ENCODE data around the gene GNAQ. TPM values are rescaled to one million over a fixed set of nuclear protein-coding genes. Genes with fewer than 3 reads are reported as not detected.
A peak's percentile ranks its signal among the peaks of the same experiment; 100 is the strongest.
"Not testable (repeated sequence)": the region's sequence is repeated elsewhere in the genome, so short reads cannot be mapped to it uniquely, and the experiment has no call there.

The GNAQ gene
- total RNA-seq, 2 donors from 2014 or later: 22.3 to 22.7 TPM

DNA sequence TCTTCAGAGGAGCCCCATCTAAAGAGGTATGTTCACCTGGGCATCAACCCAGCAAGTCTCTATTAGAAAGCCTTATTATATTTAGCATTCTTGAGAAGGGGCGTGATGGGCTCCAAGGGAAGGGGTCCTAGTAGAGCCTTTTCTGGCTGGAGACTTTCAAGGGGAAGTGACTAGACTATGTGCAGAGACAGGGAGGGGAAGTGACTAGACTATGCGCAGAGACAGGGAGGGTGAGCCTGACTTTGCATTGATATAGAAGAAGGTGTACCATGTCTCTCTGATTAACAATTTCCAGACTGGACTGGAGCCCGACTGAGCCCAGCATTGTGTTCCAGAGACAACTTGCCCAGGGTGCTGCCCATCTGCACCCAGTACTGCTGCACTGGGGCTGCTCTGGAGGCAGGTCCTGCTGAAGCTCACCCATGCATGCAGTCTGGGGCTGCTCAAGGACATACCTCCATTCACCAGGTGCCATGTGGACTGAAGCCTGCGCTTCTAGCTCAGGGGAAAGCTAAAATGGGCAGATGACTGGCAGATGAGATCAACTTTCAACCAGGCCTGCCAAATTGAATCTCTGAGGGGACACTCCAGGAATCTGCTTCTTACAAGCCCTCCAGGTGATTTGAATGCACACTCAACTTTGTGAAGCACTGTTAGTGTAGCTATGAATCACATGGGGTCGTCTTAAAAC lies 300.5 kb downstream of the GNAQ start:
- no peaks in the 10 kb centered on the region for H3K27me3 Mint-ChIP-seq (ENCODE audit: low read depth)
- no peak overlapping the region for H3K27ac Mint-ChIP-seq
- DNase-seq: no peak
- H3K9me3 Mint-ChIP-seq: peaks cover 0 to 5% of the 10 kb centered on the region in 2 donors
- H3K4me3 Mint-ChIP-seq: no peak overlapping the region
- ATAC-seq (replicated peaks in 1 of 2): no peak
- peaks cover 72% of the 10 kb centered on the region for H3K4me1 Mint-ChIP-seq (ENCODE audit: low read depth)
- peaks cover 5 to 15% of the 10 kb centered on the region in 2 donors for H3K36me3 Mint-ChIP-seq (ENCODE audit: insufficient read depth in 2 of 2)

DNA sequence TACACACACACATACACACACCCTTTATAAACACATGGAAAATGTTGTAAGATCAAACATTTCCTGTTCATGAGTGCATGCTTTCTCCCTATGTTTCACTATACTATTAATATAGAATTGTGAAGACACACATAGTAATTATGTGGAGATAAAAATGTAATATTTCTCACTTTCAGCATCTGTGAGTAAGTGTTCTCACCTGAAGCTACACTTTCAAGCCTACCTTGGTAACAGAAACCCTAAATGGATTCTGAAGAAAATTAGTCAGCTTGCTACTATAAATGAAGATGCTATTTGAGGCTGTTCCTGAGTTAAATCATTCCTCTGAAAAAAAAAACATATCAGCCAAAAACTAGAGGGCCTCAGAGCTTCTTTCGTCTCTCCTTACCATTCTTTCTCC lies 302.4 kb downstream of the GNAQ start:
- Mint-ChIP-seq H3K4me3 (peak overlapping the region; percentile 14 to 58), H3K4me1 (ENCODE audit: low read depth) (peaks cover 89% of the 10 kb centered on the region), H3K27me3 (ENCODE audit: low read depth) (no peaks in the 10 kb centered on the region), H3K27ac (peak overlapping the region; percentile 75), H3K36me3 (ENCODE audit: insufficient read depth in 2 of 2) (peaks cover 5 to 15% of the 10 kb centered on the region in 2 donors), H3K9me3 (peaks cover 0 to 4% of the 10 kb centered on the region in 2 donors)
- ATAC-seq (replicated peaks in 1 of 2): peak; percentile 44 to 46
- no peak for DNase-seq

DNA sequence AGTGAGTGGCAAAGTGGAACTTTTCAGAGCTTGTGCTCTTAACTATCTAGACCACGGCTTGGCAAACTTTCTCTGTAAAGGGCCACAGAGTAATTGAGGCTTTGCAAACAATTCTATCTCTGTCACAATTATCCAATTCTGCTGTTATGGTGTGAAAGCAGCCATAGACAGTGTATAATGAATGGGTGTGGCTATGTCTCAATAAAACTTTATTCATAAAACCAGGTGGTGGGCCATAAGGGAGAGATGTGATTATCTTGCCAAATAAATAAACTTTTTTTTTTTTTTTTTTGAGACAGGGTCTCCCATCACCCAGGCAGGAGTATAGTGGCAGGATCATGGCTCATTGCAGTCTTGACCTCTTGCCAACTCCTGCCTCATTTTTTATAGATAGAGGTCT lies 304.8 kb downstream of the GNAQ start:
- no peaks in the 10 kb centered on the region for H3K27me3 Mint-ChIP-seq (ENCODE audit: low read depth)
- H3K4me1 Mint-ChIP-seq (ENCODE audit: low read depth): peaks cover 77% of the 10 kb centered on the region
- ATAC-seq (replicated peaks in 1 of 2): no peak
- H3K36me3 Mint-ChIP-seq (ENCODE audit: insufficient read depth in 2 of 2): peaks cover 5 to 18% of the 10 kb centered on the region in 2 donors
- no peak for DNase-seq
- H3K9me3 Mint-ChIP-seq: no peaks in the 10 kb centered on the region
- peak overlapping the region; percentile 93 for H3K27ac Mint-ChIP-seq
- H3K4me3 Mint-ChIP-seq: peak overlapping the region; percentile 39 to 52

DNA sequence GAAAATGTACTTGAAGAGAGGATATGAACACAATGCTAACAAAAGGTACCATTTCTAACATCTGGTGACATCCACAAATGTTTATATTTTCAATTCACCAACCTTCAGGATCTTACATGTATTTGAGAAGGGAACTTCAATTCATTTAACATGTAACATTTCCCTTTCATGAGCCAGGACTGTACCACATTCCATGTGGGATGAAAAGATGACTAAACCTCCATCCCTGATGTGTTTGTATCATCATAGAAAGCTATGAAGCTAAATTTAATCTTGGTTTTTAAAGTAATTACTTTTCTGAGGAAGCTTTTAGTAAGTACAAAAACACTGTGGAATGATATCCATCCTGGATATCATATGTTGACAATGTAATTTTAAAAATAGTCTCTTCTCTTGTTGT lies 305.3 kb downstream of the GNAQ start:
- Mint-ChIP-seq H3K27ac (peak overlapping the region; percentile 93), H3K27me3 (ENCODE audit: low read depth) (no peaks in the 10 kb centered on the region), H3K4me3 (peak overlapping the region; percentile 52 to 64), H3K4me1 (ENCODE audit: low read depth) (peaks cover 72% of the 10 kb centered on the region), H3K9me3 (no peaks in the 10 kb centered on the region), H3K36me3 (ENCODE audit: insufficient read depth in 2 of 2) (peaks cover 5 to 18% of the 10 kb centered on the region in 2 donors)
- DNase-seq (no peak), ATAC-seq (replicated peaks in 1 of 2) (no peak)

DNA sequence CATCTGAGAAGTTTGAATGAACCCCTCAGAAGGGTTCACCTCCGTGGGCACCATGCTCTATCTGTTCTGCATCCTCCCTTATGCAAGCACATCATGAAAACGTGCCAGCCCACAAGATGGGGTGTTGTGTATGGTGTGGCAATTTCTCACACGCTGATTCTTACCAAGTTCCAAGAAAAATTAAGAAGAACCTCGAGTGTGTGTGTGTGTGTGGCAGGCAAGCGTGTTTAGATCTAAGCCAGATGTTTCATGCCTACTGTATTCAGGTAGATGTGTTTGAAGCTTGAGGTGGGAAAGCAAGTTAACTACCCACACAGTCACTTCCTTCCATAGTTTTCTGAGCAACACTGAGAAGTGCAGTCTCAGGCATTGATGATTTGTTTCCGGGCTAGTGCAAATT lies 305.8 kb downstream of the GNAQ start:
- H3K27ac Mint-ChIP-seq: peak overlapping the region; percentile 47
- no peaks in the 10 kb centered on the region for H3K9me3 Mint-ChIP-seq
- peak; percentile 78 to 83 for ATAC-seq (replicated peaks in 1 of 2)
- H3K4me1 Mint-ChIP-seq (ENCODE audit: low read depth): peaks cover 71% of the 10 kb centered on the region
- H3K27me3 Mint-ChIP-seq (ENCODE audit: low read depth): no peaks in the 10 kb centered on the region
- peak overlapping the region; percentile 52 to 64 for H3K4me3 Mint-ChIP-seq
- H3K36me3 Mint-ChIP-seq (ENCODE audit: insufficient read depth in 2 of 2): peaks cover 5 to 18% of the 10 kb centered on the region in 2 donors
- peak; percentile 18 to 42 for DNase-seq

DNA sequence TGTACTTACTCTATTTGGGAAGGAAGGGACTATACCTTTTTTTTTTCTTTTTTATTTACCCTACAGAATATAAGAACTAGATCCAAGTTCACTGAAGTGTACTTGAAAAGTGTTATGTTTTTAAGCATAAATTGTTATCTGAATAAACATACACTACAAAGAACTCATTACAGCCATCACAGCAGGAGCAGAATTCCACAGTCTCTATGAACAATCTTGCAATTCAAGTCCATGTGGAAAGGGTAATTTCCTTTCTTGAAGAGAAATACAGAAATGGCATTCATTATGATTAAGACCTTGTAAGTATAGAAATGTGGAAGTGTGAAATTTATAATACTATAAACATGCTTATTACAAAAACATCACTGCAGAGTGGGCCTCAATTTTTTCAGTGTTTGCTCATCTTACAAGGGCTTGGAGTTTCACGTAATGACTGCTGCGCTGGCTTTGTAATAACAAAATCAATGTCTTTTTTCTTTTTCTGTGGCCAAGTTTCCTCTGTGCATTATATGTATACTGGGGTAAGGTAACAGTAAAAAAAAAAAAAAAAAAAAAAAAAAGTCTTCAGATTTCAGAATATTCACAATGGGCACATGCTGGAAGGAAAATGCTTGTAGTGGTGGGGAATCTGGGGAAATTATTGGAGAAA lies 306.4 kb downstream of the GNAQ start:
- Mint-ChIP-seq H3K4me3 (peak overlapping the region; percentile 52 to 64), H3K27me3 (ENCODE audit: low read depth) (no peaks in the 10 kb centered on the region), H3K36me3 (ENCODE audit: insufficient read depth in 2 of 2) (peaks cover 5 to 21% of the 10 kb centered on the region in 2 donors), H3K4me1 (ENCODE audit: low read depth) (peaks cover 72% of the 10 kb centered on the region), H3K27ac (peak overlapping the region; percentile 47), H3K9me3 (no peaks in the 10 kb centered on the region)
- peak in 1 of 2 donors; percentile 13 for DNase-seq
- ATAC-seq (replicated peaks in 1 of 2): peak; percentile 51 to 61

DNA sequence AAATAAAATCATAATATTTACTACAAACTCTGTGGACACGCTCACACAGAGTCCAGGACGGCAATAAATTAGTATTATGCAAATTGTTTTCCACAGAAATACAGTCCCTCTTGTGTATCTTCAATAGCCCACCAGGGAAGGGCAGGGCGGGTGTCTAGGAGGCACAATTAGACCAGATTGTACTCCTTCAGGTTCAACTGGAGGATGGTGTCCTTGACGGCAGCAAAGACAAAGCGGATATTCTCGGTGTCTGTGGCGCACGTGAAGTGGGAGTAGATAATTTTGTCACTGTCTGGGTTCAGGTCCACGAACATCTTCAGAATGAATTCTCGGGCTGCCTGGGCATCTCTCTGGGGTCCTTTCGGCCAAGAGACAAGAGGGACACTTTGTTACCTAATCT lies 310.5 kb downstream of the GNAQ start:
- H3K27me3 Mint-ChIP-seq (ENCODE audit: low read depth); DNase-seq; H3K27ac Mint-ChIP-seq; H3K9me3 Mint-ChIP-seq; ATAC-seq (replicated peaks in 1 of 2); H3K4me3 Mint-ChIP-seq: not testable (repeated sequence)
- Mint-ChIP-seq H3K4me1 (ENCODE audit: low read depth) (peaks cover 71% of the 10 kb centered on the region), H3K36me3 (ENCODE audit: insufficient read depth in 2 of 2) (peaks cover 0 to 11% of the 10 kb centered on the region in 2 donors)

DNA sequence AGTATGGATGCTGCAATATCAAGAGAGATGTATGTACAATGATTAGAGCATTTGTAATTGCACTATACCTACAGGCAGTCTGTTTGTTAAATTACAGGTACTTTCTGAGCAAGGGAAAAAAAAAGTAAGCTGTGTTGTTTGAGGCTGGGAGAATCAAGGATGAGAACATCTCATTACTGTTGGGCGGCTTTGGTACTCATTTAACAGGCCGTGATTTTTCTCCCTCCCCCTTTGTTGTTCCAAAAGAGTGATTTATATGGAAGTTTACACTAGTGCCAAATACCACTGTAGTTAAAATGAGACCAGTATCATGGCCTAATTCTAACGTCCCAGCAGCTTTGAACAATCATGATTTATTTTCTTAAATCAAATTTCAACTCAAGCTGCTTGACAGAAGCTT lies 312.3 kb downstream of the GNAQ start:
- peak overlapping the region; percentile 65 for H3K27ac Mint-ChIP-seq
- DNase-seq: no peak
- no peak for ATAC-seq (replicated peaks in 1 of 2)
- H3K36me3 Mint-ChIP-seq (ENCODE audit: insufficient read depth in 2 of 2): peaks cover 0 to 11% of the 10 kb centered on the region in 2 donors
- no peak overlapping the region for H3K4me3 Mint-ChIP-seq
- H3K4me1 Mint-ChIP-seq (ENCODE audit: low read depth): peaks cover 52% of the 10 kb centered on the region
- H3K9me3 Mint-ChIP-seq: no peaks in the 10 kb centered on the region
- H3K27me3 Mint-ChIP-seq (ENCODE audit: low read depth): no peaks in the 10 kb centered on the region

DNA sequence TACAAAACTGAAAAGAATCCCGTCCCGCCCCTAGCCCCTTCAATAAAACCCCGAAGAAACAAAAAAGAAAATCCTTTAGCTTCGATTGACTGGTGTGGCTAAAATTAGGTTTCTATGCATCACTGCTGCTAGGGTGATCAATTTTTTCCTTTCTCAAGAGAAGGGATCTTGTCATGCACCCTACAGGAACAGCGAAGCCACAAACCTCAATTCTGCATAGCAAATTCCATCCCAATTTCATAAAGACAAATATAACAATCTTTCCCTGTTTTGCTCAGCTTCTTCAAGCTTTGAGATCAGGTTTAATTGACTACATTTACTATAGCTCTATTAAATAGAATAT lies 313.3 kb downstream of the GNAQ start:
- peaks cover 55% of the 10 kb centered on the region for H3K4me1 Mint-ChIP-seq (ENCODE audit: low read depth)
- peak overlapping the region; percentile 90 for H3K27ac Mint-ChIP-seq
- ATAC-seq (replicated peaks in 1 of 2): peak; percentile 86 to 88
- DNase-seq: peak in 1 of 2 donors; percentile 17
- peak overlapping the region; percentile 45 to 61 for H3K4me3 Mint-ChIP-seq
- not testable (repeated sequence) for H3K27me3 Mint-ChIP-seq (ENCODE audit: low read depth); H3K9me3 Mint-ChIP-seq; H3K36me3 Mint-ChIP-seq (ENCODE audit: insufficient read depth in 2 of 2)

DNA sequence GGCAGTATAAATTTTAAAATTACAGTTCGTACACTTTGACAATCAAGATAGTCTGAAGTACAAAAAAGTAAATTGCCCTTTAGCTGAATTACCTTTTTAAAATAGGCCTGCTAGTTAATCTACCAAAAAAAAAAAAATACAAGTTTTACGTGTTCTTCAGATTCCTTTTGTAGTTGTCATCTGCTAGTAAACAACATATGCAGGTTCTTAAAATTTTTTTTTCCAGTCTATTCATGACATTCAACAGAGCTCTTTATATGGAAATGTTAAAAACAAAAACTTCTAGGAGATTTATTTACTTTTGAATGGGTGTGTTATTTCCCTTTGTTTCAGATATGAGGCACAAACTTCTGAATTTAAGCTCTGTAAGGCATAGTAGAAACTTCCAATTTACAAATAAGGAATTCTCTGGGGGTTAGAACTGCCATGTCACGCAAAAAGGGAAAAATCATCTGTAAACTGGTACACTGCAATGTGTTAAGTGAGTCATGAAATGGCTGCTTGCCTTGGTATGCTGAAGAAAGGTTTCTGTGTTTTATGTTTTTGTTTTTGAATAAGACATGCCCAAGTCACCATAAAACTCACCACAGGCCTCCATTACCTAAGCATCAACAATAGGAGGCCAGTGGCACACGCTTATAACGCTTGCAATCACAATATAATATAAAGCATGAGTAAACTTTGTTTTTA lies 313.9 kb downstream of the GNAQ start:
- not testable (repeated sequence) for H3K9me3 Mint-ChIP-seq; H3K36me3 Mint-ChIP-seq (ENCODE audit: insufficient read depth in 2 of 2); H3K27me3 Mint-ChIP-seq (ENCODE audit: low read depth)
- peak overlapping the region; percentile 90 for H3K27ac Mint-ChIP-seq
- ATAC-seq (replicated peaks in 1 of 2) (peak; percentile 80 to 81), DNase-seq (peak in 1 of 2 donors; percentile 9)
- H3K4me3 Mint-ChIP-seq: peak overlapping the region; percentile 45 to 61
- peaks cover 60% of the 10 kb centered on the region for H3K4me1 Mint-ChIP-seq (ENCODE audit: low read depth)

DNA sequence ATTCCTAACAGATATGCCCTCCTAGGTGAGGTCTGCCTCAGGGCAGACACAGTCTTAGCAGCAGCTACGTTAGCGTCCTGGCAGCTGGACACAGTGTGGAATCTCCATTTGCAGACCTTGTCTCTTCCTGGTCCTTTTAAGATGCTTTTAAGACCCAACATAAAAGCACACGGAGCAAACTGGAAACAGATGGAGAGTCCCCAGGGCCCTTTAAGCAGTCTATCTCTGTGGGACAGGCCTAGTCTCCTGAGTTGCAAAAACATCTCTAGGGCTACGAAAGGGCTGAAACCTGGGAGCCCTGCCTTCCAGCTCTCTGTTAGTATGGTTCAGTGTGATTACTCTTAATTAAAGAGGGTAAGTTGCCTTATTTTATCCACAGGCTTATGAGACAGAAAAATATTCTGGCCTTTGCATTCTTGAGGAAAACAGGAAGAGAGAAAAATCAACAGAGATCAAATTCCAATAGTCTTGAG lies 317.5 kb downstream of the GNAQ start:
- Mint-ChIP-seq H3K9me3 (peaks cover 4% of the 10 kb centered on the region in 2 donors), H3K27ac (no peak overlapping the region), H3K4me1 (ENCODE audit: low read depth) (peaks cover 50% of the 10 kb centered on the region), H3K36me3 (ENCODE audit: insufficient read depth in 2 of 2) (peaks cover 6% of the 10 kb centered on the region in 2 donors), H3K27me3 (ENCODE audit: low read depth) (no peaks in the 10 kb centered on the region), H3K4me3 (no peak overlapping the region)
- ATAC-seq (replicated peaks in 1 of 2) (no peak), DNase-seq (no peak)

DNA sequence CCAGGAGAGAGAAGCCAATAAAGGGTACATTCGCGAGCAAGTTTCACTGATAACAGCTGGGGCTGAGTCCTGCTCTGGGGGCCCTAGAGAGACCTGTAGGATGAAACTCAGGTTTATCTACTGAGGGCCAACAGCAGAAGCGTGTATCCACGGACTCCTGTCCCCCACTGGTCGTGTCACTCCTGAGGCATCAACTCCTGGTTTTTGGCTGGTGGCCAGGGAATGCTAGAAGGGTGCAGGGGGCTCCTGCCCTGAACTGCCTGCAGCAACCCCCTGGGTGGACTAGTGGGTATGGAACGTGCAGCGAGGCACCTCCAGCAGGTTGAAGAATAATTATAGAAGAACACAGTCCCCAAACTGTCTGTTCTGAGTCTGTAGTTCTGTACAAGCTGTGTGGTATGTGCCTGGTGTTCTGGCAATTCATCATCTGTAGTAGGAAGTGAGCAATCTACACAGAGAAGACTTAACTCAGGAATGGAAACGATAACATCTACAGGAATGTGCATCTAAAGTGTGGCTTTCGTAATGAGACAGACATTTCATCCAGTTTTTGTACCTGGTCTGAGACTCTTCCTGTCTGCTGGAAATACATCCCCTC lies 319.0 kb downstream of the GNAQ start:
- DNase-seq (no peak), ATAC-seq (replicated peaks in 1 of 2) (peak; percentile 86)
- peak overlapping the region; percentile 54 for H3K27ac Mint-ChIP-seq
- H3K4me3 Mint-ChIP-seq: peak overlapping the region; percentile 15 to 21
- H3K9me3 Mint-ChIP-seq: peaks cover 5 to 8% of the 10 kb centered on the region in 2 donors
- H3K27me3 Mint-ChIP-seq (ENCODE audit: low read depth): no peaks in the 10 kb centered on the region
- H3K4me1 Mint-ChIP-seq (ENCODE audit: low read depth): peaks cover 35% of the 10 kb centered on the region
- peaks cover 6 to 12% of the 10 kb centered on the region in 2 donors for H3K36me3 Mint-ChIP-seq (ENCODE audit: insufficient read depth in 2 of 2)

All from activated T-cell treated with anti-CD3 and anti-CD28 coated beads, Interleukin-2, amount 50 U/mL, for 72 hours (primary cell).